IMR-90 (cell line): ENCODE results near the gene SLC25A6. TPM values are rescaled to one million over a fixed set of nuclear protein-coding genes. Genes with fewer than 3 reads are reported as not detected.

Experiments used
- ATAC-seq: fragments of 200-7000 bp; cut with Tn5 transposase; 2 replicates; pipeline ENCODE4 v1.9.1; 2020; ENCODE audit warnings: low read depth, mild to moderate bottlenecking, moderate library complexity
- BruUV-seq: library from RNA; stranded (reverse); fragments of 400-500 nt; replicated peaks from 2 replicates; lab custom pipeline; 2021; lab: Mats Ljungman, UMichigan
- CTCF ChIA-PET: fragments of 300-600 bp; formaldehyde crosslinking; extraction: SDS; loops from one replicate; lab custom pipeline; 2021; ENCODE audit warnings: antibody characterized with exemption; lab: Yijun Ruan, JAX
- POLR2A ChIA-PET: fragments of 300-600 bp; sonication (Branson Sonifier 250); formaldehyde crosslinking; loops from one replicate; lab custom pipeline; 2022; ENCODE audit warnings: antibody characterized with exemption; ENCODE audit not compliant: unreplicated experiment; lab: Charles Lee
- DNase-seq: peaks from one replicate; pipeline ENCODE4 v3.0.0; 2013
- H2AFZ ChIP-seq: replicated peaks from 2 replicates; pipeline ENCODE3; 2013; ENCODE audit warnings: low read length, mild to moderate bottlenecking; ENCODE audit not compliant: poor library complexity
- H2AK5ac ChIP-seq: 2 replicates; pipeline ENCODE4 v1.6.1; 2013; ENCODE audit warnings: low read depth, low read length, inconsistent platforms
- H2AK9ac ChIP-seq: replicated peaks from 2 replicates; pipeline ENCODE3; 2013; ENCODE audit warnings: mild to moderate bottlenecking, low read depth, low read length, moderate library complexity; ENCODE audit not compliant: poor library complexity
- H2BK120ac ChIP-seq: 2 replicates; pipeline ENCODE4 v1.6.1; 2013; ENCODE audit warnings: low read depth, low read length, inconsistent platforms
- H2BK15ac ChIP-seq: 3 replicates; pipeline ENCODE4 v1.6.1; 2013; ENCODE audit warnings: low read depth, low read length, inconsistent platforms
- H2BK20ac ChIP-seq: 2 replicates; pipeline ENCODE4 v1.6.1; 2013; ENCODE audit warnings: low read depth, mild to moderate bottlenecking, inconsistent platforms, low read length, moderate library complexity
- H2BK5ac ChIP-seq: 2 replicates; pipeline ENCODE4 v1.6.1; 2013; ENCODE audit warnings: mild to moderate bottlenecking, low read depth, low read length, inconsistent platforms; ENCODE audit not compliant: poor library complexity, severe bottlenecking
- H3K14ac ChIP-seq: replicated peaks from 2 replicates; pipeline ENCODE4 v1.6.1; 2013; ENCODE audit warnings: low read depth, low read length, inconsistent platforms
- H3K18ac ChIP-seq: 2 replicates; pipeline ENCODE4 v1.6.1; 2013; ENCODE audit warnings: low read depth, low read length, control low read depth
- H3K23ac ChIP-seq: 2 replicates; pipeline ENCODE4 v1.6.1; 2013; ENCODE audit warnings: low read depth, low read length, inconsistent platforms
- H3K27ac ChIP-seq: 2 replicates; pipeline ENCODE4 v1.5.1; 2013; ENCODE audit warnings: mild to moderate bottlenecking, control low read depth, low read length; ENCODE audit not compliant: insufficient read depth
- H3K27me3 ChIP-seq: 2 replicates; pipeline ENCODE4 v1.6.1; 2013; ENCODE audit warnings: low read length; ENCODE audit not compliant: control insufficient read depth, insufficient read depth
- H3K36me3 ChIP-seq: 2 replicates; pipeline ENCODE4 v1.6.1; 2013; ENCODE audit warnings: low read length, mixed read lengths; ENCODE audit not compliant: control insufficient read depth, insufficient read depth
- H3K4ac ChIP-seq: 2 replicates; pipeline ENCODE4 v1.6.1; 2013; ENCODE audit warnings: low read depth, low read length, inconsistent platforms
- H3K4me1 ChIP-seq: 2 replicates; pipeline ENCODE4 v1.6.1; 2013; ENCODE audit warnings: low read length, mixed read lengths; ENCODE audit not compliant: control insufficient read depth, insufficient read depth
- H3K4me2 ChIP-seq: 2 replicates; pipeline ENCODE4 v1.6.1; 2013; ENCODE audit warnings: low read depth, mild to moderate bottlenecking, control low read depth, low read length, moderate library complexity
- H3K4me3 ChIP-seq: 2 replicates; pipeline ENCODE4 v1.5.1; 2013; ENCODE audit warnings: low read depth, mild to moderate bottlenecking, control low read depth, low read length, moderate library complexity; ENCODE audit not compliant: insufficient read depth
- H3K56ac ChIP-seq: 2 replicates; pipeline ENCODE4 v1.6.1; 2013; ENCODE audit warnings: low read length, inconsistent platforms; ENCODE audit not compliant: insufficient read depth; ENCODE audit errors: extremely low read depth
- H3K79me1 ChIP-seq, 2 experiments: 2 replicates each; pipeline ENCODE4 v1.6.1; 2013; ENCODE audit warnings: low read length in 2 of 2, inconsistent platforms in 1 of 2, low read depth in 1 of 2
- H3K9ac ChIP-seq: 2 replicates; pipeline ENCODE4 v1.6.1; 2013; ENCODE audit warnings: low read depth, low read length, control low read depth
- H3K9me1 ChIP-seq: 2 replicates; pipeline ENCODE4 v1.6.1; 2013; ENCODE audit warnings: low read length, inconsistent platforms; ENCODE audit not compliant: insufficient read depth
- H3K9me3 ChIP-seq: 2 replicates; pipeline ENCODE4 v1.6.1; 2013; ENCODE audit warnings: low read length; ENCODE audit not compliant: control insufficient read depth, insufficient read depth
- H4K20me1 ChIP-seq: 2 replicates; pipeline ENCODE4 v1.6.1; 2013; ENCODE audit warnings: low read length, inconsistent platforms; ENCODE audit not compliant: insufficient read depth
- H4K5ac ChIP-seq: 2 replicates; pipeline ENCODE4 v1.6.1; 2013; ENCODE audit warnings: mild to moderate bottlenecking, low read depth, low read length, control low read depth
- H4K8ac ChIP-seq, 2 experiments: 2 replicates each; pipeline ENCODE4 v1.6.1; 2013; ENCODE audit warnings: low read depth in 2 of 2, low read length in 2 of 2, control low read depth in 1 of 2, inconsistent platforms in 1 of 2
- H4K91ac ChIP-seq: 2 replicates; pipeline ENCODE4 v1.6.1; 2013; ENCODE audit warnings: low read depth, low read length, inconsistent platforms; ENCODE audit not compliant: insufficient read depth
- CEBPB ChIP-seq: IDR thresholded peaks from 2 replicates; pipeline ENCODE4 v1.6.1; 2012; ENCODE audit warnings: low read depth, low read length, improper control_type of control experiment
- CHD1 ChIP-seq: IDR thresholded peaks from 2 replicates; pipeline ENCODE4 v1.6.1; 2012; ENCODE audit warnings: low read depth, low read length, improper control_type of control experiment
- ELK1 ChIP-seq: fragments of 150-350 bp; IDR thresholded peaks from 2 replicates; pipeline ENCODE4 v1.6.1; 2016; ENCODE audit warnings: low read depth, mild to moderate bottlenecking, low read length, moderate library complexity, borderline replicate concordance
- FOS ChIP-seq: fragments of 150-350 bp; IDR thresholded peaks from 2 replicates; pipeline ENCODE4 v1.6.1; 2016; ENCODE audit warnings: low read depth, low read length
- MXI1 ChIP-seq: IDR thresholded peaks from 2 replicates; pipeline ENCODE4 v1.6.1; 2012; ENCODE audit warnings: low read depth, mild to moderate bottlenecking, low read length, moderate library complexity, borderline replicate concordance
- RCOR1 ChIP-seq: IDR thresholded peaks from 2 replicates; pipeline ENCODE4 v1.6.1; 2012; ENCODE audit warnings: mild to moderate bottlenecking, low read length, improper control_type of control experiment; ENCODE audit not compliant: insufficient replicate concordance
- RFX5 ChIP-seq: IDR thresholded peaks from 2 replicates; pipeline ENCODE4 v1.8.0; 2012; ENCODE audit warnings: low read depth, mild to moderate bottlenecking, low read length, moderate library complexity
- SMC3 ChIP-seq: fragments of 150-350 bp; IDR thresholded peaks from 2 replicates; pipeline ENCODE4 v1.6.1; 2016; ENCODE audit warnings: low read depth, mild to moderate bottlenecking, antibody characterized with exemption, low read length, moderate library complexity
- USF2 ChIP-seq: fragments of 150-350 bp; IDR thresholded peaks from 2 replicates; pipeline ENCODE4 v1.6.1; 2017; ENCODE audit warnings: mild to moderate bottlenecking, antibody characterized with exemption, low read length, low read depth
- WGBS, 2 experiments: methylation state at CpG; one replicate each; pipeline versions ENCODE4 v1.1.5 to v1.1.7; 2013; ENCODE audit warnings: missing lambda C conversion rate in 2 of 2; ENCODE audit not compliant: insufficient read length in 1 of 2; ENCODE audit errors: extremely low coverage in 2 of 2; 5-methylcytosine and 5-hydroxymethylcytosine counted together
- dilution Hi-C: fragments of 300-500 bp; cut with HindIII; formaldehyde crosslinking; loops from one replicate; pipeline ENCODE4 v1.14.3; 2018; ENCODE audit warnings: low sequenced_read_pairs; ENCODE audit not compliant: unreplicated experiment
- in situ Hi-C: fragments of 300-500 bp; cut with MboI; formaldehyde crosslinking; loops from 3 replicates; pipeline ENCODE4 v1.14.3; 2019; ENCODE audit warnings: low sequenced_read_pairs, inconsistent platforms, mixed read lengths
- intact Hi-C: fragments of 100-400 bp; cut with micrococcal nuclease; formaldehyde crosslinking; loops from 2 replicates; pipeline ENCODE4 v1.10.0; 2022
- polyA plus RNA-seq, 3 experiments: library from polyadenylated mRNA; depleted of rRNA; stranded (reverse); fragments of >200 nt; gene quantifications; 2 replicates each; pipeline ENCODE4 v1.2.3, GENCODE V29; 2012; ENCODE audit warnings: low replicate concordance in 1 of 3
- total RNA-seq: library from RNA; depleted of rRNA; stranded (reverse); fragments of >200 nt; gene quantifications from 2 replicates; pipeline ENCODE4 v1.2.3, GENCODE V29; 2012

Gene SLC25A6
- total and polyA plus RNA-seq, 2 of the 4 experiments (the other 2 are of a cell fraction), result 166 to 565 TPM

DNA sequence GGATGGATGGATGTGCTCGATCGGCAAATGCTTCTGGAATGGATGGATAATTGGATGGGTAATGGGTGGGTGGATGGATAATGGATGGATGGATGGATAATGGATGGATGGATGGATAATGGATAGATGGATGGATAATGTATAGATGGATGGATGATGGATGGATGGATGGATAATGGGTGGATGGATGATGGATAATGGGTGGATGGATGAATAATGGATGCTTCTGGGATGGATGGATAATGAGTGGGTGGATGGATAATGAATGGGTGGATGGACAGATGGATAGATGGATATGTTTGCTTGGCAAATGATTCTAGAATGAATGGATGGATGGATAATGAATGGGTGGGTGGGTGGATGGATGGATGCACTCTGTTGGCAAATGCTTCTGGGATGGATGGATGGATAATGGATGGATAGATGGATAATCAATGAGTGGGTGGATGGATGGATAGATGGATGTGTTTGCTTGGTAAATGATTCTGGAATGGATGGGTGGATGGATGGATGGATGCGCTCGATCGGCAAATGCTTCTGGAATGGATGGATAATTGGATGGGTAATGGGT lies 3.8 kb upstream of the SLC25A6 start:
- Histone ChIP-seq H3K4me1 (no peaks in the 10 kb centered on the region; the same call in 1 of the 2 replicates), H3K14ac (no peak overlapping the region), H3K23ac (no peak overlapping the region), H2AK5ac (no peak overlapping the region), H3K79me1 (peaks cover 10 to 21% of the 10 kb centered on the region in 2 experiments; a peak in 3 of 4 replicates), H2AK9ac (no peak overlapping the region), H2BK15ac (no peak overlapping the region), H4K8ac (no peak overlapping the region), H2BK5ac (no peak overlapping the region), H4K20me1 (peaks cover 11% of the 10 kb centered on the region), H3K4ac (no peak overlapping the region), H3K4me3 (no peak overlapping the region), H2BK120ac (no peak overlapping the region), H3K27me3 (no peaks in the 10 kb centered on the region), H3K9ac (no peak overlapping the region), H4K91ac (no peak overlapping the region), H3K56ac (no peak overlapping the region), H3K27ac (no peak overlapping the region), H3K4me2 (no peak overlapping the region), H2AFZ (no peak overlapping the region), H4K5ac (no peak overlapping the region), H2BK20ac (no peak overlapping the region), H3K9me1 (no peaks in the 10 kb centered on the region), H3K18ac (no peak overlapping the region), H3K36me3 (peaks cover 7% of the 10 kb centered on the region), H3K9me3 (no peaks in the 10 kb centered on the region)
- ChIA-PET CTCF (no interaction called here), POLR2A (no interaction called here)
- no peak for TF ChIP-seq RCOR1
- no peak for TF ChIP-seq USF2
- no peak for TF ChIP-seq CHD1
- no peak for TF ChIP-seq FOS
- TF ChIP-seq CEBPB, result no peak
- no peak for TF ChIP-seq RFX5
- no peak for TF ChIP-seq MXI1
- no peak for TF ChIP-seq SMC3
- no peak for TF ChIP-seq ELK1
- in situ Hi-C loops, result no loop called here
- dilution Hi-C loops, result no loop called here
- DNase-seq (no peak), ATAC-seq (no peak)
- intact Hi-C loops, result loop anchor here (10.0 kb wide), 1 partner anchor 49 kb away; no protein-coding TSS in a partner anchor
- BruUV-seq, result no TSS peak
- 100% methylated on average over 5 of the region's 5 CpGs; no CpG with 5 or more reads in 1 of the 2 experiments for WGBS, 2 experiments
